ENCODE results near the gene ITSN2.
"Not testable (repeated sequence)": the region's sequence is repeated elsewhere in the genome, so short reads cannot be mapped to it uniquely, and the experiment has no call there.

Gene ITSN2

DNA sequence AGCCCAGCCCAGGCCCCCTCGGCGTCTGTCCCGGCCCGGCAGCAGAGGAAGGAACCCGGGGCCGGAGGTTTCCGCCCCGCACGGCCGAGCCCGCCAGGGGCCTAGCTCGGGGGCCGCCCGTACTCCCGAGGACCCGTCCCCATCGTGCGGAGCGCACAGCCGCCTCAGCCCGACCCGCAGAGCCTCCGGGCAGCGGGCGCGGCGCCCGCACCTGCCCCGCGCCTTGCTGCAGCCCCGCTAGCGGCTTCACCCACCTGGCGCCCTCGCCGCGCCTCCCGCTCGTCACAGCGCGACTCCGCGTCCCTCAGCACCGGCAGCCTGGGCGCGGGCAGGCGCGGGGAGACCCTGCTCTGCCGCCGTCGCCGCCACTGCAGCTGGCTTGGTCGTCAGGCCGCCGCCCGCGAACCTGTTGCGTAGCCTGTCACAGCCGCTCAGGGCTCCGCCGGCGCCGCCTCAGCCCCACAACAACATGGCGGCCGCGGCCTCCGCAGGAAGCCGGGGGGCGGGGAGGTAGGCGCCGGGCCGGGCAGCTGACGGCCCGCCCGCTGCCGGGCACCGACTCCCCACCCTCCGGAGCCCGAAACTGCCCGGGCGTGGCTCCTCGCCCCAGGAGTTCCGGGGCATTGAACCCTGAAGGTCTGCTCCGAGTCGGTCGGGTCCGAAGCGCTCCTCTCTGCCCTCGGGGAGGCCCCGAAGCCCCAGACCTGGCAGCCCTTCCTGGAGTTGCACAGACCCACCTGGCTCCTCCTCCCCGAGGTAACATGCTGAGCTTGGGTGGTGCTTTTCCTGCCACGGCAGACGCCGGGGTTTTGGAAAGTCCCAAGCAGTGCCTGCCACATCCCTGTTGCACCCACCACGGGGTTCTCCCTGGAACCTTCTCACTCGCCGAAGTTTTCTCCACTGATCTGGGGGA is at the start of gene ITSN2:
Gene ITSN2, minus strand, starts transcription at position 487 of the 913 bp plus-strand sequence. CDS start 32,454 bp downstream, outside the sequence.
- peak; percentile 35 for DNase-seq

DNA sequence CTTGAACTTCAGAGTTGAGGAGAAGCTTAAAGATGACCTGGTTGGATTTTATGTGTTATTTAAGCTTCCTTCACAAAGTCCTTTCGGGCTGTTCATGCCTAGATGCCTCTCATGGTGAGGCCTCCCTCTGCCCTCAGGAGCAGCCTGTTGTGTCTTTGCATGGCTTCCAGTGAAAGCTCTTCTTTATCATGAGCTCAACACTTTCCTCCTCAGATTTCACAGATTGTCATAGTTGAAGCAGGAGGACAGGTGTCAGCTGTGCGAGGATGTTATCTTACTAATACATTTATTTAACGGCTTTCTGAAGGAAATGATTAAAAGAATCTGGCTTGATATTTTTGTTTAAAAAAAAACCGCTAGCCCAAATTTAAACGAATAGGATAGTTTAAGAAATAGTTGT is 48.8 kb upstream of the ITSN2 start:
- DNase-seq = no peak

DNA sequence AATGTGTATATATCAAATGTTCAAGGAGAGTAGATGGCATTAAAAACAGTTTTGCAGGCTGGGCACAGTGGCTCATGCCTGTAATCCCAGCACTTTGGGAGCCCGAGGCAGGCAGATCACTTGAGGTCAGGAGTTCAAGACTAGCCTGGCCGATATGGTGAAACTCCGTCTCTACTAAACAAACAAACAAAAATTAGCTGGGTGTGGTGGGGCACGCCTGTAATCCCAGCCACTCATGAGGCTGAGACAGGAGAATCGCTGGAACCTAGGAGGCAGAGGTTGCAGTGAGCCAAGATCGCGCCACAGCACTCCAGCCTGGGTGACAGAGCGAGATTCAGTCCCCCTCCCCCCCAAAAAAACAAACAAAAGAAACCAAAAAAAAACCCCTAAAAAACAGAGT is 48.4 kb upstream of the ITSN2 start:
- not testable (repeated sequence) for DNase-seq

DNA sequence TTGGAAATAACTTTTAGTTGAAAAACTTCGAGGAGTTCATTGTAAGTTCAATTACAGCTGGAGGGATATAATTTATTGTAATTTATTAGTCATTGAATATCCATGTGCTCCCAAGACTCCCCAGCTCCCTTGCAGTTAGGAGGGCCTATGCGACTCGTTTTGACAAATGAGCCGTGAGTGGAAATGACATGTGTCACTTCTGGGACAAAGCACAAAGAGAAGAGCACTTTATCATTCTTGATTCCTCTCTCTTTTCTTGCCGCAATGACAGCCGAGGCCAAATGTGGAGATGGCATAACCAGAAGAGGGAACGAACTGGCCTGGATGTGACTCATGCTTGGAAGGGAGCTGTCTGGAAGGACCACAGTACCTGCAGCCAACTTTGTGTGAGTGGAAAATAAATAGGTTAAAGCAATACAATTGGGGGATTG is 44.2 kb upstream of the ITSN2 start:
- no peak for DNase-seq

DNA sequence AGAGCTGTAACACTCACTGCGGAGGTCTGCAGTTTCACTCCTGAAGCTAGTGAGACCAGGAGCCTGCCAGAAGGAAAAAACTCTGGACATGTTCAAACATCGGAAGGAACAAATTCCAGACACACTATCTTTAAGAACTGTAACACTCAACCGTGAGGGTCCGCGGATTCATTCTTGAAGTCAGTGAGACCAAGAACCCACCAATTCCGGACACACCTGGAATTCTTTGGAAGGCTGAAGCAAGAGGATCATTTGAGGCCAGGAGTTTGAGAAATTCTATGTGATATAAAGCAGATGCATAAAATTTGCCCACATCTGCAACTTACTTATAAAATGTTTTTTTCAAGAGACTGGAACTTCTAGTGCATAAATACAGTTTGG is 43.5 kb upstream of the ITSN2 start:
- no peak for DNase-seq

DNA sequence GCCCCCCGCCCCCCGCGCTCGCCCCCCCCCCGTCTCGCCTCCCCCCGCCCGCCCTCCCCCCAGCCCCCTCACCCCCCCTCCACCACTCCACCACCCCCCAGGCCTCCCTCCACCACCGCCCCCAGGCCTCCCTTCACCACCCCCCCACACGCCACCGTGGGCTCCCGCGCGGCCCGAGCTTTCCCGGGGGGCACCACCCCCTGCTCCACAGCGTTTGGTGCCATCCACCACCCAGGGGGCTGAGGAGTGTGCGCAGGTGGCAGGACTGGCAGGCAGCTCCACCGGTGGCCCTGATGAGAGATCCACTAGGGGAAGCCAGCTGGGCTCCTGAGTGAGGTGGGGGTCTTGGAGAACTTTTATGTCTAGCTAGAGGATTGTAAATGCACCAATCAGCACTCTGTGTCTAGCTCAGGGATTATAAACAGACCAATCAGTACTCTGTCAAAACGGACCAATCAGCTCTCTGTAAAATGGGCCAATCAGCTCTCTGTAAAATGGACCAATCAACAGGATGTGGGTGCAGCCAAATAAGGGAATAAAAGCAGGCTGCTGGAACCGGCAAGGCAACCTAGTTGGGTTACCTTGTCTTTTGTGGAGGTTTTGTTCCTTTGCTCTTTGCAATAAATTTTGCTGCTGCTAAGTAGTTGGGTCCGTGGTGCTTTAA is 43.0 kb upstream of the ITSN2 start:
- no peak for DNase-seq

DNA sequence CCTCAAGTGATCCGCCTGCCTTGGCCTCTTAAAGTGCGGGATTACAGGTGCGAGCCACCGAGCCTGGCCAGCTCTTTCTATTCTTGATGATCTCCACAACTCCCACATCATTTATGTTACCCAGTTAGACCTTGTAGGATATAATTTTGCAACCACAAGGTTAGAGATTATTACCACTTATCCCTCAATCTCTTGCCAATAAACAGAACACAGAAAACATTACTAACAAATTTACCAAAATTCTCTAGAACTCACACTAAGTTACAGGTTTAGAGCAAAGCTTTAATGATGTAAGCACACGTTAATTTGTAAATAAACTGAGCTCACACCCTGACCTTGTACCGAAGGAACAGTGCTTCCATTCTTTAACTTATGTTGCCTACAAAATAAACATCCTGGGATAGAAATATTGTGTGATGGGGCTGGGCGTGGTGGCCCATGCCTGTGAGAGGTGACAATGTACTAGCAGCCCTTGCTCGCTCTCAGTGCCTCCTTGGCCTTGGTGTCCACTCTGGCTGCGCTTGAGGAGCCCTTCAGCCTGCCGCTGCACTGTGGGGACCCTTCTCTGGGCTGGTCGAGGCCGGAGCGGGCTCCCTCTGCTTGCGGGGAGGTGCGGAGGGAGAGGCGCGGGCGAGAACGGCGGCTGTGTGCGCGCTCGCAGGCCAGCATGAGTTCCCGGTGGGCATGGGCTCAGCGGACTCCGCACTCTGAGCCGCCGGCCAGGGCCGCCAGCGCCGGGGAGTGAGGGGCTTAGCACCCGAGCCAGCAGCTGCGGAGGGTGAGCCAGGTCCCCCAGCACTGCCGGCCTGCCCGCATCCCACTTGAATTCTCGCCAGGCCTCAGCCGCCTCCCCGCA is 42.1 kb upstream of the ITSN2 start:
- no peak for DNase-seq

DNA sequence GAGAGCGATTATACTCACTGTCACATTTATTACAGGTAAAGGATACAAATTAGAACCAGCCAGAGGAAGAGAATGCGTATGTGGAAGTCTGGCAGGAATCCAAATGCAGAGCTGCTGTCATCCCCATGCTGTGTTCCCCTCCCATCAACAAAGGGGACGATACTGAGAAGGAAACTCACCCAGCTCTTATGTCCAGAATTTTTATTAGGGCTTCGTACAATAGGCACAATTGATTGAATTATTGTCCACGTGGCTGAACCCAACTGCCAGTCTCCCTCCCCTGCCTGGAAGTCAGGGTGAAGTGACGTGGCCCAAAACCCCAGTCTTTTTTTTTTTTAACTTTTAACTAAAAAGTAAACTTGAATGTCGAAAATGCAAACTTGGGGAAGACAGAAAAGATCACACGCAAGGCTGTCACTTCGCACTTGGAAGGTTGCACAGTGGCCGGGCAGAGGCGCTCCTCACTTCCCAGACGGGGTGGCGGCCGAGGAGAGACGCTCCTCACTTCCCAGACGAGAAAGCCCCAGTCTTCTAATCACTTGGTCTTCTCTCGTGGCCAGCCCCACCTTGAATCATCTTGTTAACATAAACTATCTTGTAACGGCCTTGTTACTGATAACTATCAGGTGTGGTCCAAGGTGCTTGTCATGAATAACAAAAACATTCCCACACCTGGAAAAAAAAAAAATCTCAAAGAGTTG is 40.0 kb upstream of the ITSN2 start:
- peak; percentile 70 for DNase-seq

DNA sequence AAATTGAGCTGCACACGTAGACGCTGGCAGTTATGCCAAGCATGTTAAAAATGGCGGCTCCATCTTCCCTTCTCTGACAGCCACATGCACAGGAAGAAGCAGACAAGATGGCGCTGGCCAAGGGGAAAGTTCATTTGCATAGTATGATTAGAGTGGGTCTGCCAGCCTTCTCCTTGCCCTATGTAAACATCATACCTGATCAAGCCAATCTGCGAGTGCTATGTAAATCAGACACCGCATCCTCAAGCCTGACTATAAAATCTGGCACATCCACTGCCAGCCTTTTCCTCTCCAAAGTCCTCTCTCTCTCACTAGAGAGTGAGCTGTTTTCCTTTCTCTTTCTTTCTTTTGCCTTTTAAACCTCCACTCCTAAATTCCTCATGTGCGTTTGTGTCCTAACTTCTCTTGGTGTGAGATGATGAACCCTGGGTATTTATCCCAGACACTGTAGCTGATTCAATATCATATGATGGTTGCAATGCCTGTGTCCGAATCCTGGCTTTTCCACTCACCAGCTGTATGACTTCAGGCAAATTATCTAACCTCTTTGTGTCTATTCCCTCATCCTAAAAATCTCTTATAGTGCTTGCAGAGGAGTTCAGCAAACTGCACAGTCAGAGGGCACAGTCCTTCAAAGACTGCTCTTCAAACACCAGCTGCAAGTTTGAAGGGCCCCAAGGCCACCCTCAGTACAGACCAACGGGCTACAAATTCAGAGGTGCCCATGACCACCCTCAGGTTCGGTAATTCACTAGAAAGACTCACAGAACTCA is 39.3 kb upstream of the ITSN2 start:
- peak; percentile 93 for DNase-seq

DNA sequence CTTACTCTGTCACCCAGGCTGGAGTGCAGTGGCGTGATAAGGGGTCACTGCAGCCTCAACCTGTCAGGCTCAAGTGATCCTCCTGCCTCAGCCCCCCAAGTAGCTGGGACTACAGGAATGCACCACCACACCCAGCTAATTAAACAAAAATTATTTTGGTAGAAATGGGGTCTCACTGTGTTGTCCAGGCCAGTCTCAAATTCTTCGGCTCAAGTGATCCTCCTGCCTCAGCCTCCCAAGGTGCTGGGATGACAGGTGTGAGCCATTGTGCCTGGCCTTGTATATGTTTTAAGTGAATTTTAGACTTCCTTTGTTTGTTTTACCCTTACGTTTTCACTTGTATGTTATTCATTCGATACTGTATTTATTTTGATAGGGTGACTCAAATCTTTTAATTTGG is 34.7 kb upstream of the ITSN2 start:
- no peak for DNase-seq

DNA sequence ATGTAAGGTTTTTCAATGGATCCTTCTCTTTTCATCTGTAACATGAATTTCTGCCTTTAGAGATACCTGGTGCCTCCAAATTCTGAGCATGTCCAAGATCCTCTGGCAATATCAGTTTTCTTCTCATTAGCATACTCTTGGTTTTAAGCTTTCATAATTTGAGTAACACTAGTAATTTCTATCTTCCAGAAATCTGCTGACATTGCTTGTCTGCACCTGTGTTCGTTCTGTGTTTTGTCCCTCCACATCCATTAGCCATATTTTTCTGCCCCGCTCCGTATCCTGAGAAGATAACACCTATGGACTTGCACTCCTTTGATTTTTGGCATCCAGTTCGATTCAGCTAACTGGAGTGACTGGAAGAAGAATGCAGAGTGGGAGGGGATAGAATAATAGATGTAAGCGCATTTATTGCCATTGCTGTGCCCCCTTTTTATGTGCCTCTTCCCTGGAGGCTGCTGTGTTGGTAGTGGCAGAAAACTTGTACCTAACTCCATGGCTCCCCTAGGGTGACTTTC is 32.3 kb upstream of the ITSN2 start:
- no peak for DNase-seq

DNA sequence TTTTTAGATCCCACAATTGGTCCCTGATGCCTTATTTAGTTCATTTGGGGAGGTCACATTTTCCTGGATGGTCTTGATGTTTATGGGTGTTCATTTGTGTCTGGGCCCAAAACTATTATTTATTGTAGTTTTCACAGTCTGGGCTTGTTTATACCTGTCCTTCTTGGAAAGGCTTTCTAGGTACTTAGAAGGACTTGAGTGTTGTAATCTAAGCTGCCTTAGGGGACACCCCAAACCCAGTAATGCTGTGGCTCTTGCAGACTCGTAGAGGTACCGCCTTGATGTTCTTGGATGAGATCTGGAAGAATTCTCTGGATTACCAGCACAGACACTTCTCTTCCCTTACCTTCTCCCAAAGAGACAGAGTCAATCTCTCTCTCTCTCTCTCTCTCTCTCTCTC is 25.0 kb upstream of the ITSN2 start:
- DNase-seq = no peak

DNA sequence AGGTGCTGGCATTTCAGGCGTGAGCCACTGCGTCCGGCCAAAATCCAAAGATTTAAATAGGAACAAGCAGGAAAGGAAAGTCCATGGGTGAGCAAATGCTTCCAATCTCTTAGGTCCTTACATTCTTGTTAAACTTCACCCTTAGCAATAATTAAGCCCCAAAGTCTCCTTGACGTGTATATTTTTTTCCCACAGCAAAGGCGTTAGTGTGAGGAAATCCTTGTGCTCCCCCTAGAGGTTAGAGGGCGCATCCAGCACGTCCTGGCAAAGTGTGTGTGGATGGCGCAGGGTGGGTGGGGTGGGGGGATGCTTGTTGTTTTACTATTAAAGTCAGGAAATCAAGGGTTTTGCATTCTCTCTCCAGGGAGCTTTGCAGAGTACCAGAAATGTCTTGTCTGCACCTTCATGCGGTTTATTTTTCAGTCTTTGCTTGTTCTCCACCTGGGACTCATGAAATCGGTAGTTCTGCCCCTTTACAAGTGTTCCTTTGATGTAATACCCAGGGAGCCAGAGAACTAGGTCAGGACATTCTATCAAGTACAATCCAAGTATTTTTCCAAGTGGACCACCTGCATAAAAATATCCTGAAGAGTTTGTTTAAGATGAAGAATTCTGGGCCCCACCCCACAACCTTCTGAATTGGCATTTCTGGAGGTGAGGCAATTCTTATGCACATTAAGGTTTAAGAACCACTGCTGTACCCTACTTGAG is 22.2 kb upstream of the ITSN2 start:
- DNase-seq = peak; percentile 58

DNA sequence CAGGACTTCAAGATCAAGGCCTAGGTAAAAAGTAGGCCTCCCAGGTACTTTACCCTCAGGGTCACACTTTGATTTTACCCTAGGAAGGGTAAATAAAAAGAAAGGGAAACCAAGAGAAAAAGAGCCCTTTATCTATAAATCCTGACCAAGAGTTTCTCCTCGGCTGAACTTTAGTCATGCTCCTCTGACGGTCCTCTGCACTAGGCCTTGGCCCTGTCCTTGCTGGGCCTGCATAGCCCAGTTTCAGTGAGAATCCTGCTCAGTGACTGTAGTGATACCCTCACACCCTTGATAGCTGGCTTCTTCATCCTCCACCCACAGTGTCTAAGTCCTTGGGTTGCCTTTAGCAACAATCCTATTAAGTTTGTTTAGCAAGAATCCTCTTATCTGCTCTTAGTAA is 20.5 kb upstream of the ITSN2 start:
- no peak for DNase-seq

DNA sequence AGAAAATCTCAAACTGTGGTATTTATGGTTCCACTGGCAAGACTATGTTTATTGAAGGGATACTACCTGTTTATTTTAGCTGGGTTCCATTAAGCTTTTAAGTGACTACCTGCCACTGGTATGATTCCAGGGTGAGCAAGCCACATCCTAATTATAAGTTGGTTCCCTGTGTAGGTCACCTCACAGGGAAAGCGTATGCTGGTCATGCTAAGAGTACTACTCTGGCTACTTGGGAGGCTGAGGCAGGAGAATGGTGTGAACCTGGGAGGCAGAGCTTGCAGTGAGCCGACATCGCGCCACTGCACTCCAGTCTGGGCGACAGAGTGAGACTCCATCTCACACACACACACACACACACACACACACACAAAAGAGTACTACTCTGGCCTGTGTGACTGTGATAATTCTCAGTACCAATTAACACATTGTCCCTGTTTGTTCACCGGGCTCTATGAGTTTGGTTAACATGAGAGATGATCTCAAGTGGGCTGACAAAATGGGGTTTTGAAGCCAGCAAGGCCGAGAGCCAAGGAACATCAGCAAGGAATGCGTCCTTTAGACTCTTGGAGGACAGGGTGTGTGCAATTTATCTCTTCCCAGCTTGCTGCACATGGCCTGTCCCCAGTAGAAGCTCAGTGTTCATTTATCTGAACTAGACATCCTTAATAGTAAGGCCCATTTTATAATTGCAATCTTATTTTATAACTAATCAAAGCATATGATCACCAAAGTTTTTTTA is 15.2 kb upstream of the ITSN2 start:
- DNase-seq = no peak

DNA sequence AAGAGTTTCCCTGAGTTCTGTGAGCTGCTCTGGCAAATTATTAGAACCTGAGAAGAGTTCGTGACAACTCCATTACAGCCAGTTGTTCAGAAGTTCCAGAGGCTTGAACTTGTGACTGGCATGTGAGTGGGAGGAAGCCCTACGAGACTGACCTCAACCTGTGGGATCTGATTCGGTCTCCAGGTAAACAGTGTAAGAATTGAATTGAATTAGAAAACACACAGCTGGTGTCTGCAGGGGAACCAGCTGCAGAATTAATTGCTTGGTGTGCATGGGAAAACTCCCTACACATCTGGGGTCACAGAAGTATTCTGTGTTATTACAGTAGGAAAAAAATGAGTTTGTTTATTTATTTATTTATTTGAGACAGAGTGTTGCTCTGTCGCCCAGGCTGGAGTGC is 14.0 kb upstream of the ITSN2 start:
- no peak for DNase-seq

DNA sequence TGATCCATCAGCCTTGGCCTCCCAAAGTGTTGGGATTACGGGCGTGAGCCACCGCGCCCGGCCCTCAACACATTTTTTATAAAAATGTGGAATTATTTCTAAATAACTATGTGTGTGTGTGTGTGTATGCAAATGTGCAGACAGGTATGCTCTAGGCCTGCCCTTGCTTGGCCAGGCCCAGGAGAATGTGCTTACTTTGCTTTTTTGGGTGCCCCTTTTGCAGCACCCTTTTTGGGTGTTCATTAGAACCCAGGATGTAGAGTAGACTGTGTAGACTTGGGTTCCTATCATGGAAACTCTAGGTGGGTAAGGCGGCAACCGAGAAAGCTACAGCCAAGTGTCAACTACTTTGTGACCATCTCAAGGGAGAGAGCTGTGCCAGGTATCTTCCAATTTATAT is 11.7 kb upstream of the ITSN2 start:
- no peak for DNase-seq

DNA sequence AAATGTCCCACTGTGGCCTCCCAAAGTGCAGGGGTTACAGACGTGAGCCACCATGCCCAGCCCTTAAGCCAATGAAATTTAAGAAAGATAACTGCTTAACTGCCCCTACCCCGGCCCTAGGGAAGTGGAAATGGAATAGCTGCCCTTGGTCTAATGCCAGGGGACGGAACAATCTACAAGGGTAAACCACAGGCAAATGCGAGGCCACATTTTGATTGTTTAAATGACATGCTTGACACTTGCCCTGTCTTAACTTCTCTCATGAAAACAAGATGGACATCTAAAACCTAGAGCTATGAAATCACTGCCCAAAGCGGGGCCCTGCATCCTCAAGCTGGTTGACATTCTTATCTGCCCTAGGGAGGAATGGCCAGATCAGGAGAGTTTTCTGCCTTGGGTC is 5.5 kb upstream of the ITSN2 start:
- DNase-seq = no peak

DNA sequence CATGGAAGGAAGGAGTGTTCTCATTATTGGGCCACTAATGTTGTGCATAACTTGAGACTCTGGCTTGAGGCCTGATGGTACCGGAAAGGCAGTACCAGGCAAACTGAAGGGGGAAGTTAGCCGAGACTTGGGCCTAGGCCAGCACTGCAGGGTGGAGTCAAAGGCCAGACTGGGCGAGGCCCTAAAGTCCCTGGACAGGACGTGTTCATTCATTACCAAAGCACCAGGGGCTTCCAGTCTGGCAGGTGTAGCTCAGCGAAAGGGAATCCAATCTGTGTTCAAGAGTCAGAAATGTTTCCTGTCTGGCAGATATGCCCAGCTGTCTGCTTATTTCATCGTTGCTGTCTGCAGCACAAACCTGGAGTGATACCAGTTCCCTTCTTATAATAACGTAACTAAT is 4.7 kb upstream of the ITSN2 start:
- peak; percentile 48 for DNase-seq

DNA sequence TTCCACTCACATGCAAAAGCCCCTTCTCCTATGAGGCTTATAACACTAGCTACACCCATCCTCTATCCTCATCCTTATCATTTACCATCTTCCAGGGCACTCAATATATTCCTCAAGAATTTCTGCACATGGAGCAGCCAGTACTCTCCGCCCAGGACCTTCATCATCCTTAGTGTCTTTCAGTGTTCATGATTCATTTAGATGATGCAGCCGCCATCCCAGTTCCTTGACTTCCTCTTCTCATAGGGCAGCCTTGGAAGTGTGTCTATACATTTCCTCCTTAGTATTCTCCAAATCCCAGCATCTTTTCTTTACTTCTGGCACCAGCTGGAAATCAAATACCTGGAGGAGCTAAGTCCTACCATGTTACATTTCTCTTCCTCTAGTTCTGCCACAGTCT is 3.0 kb upstream of the ITSN2 start:
- no peak for DNase-seq
